ENCODE results near the gene FABP6.
"Not testable (repeated sequence)": the region's sequence is repeated elsewhere in the genome, so short reads cannot be mapped to it uniquely, and the experiment has no call there.

FABP6 gene, protein sequence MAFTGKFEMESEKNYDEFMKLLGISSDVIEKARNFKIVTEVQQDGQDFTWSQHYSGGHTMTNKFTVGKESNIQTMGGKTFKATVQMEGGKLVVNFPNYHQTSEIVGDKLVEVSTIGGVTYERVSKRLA

DNA sequence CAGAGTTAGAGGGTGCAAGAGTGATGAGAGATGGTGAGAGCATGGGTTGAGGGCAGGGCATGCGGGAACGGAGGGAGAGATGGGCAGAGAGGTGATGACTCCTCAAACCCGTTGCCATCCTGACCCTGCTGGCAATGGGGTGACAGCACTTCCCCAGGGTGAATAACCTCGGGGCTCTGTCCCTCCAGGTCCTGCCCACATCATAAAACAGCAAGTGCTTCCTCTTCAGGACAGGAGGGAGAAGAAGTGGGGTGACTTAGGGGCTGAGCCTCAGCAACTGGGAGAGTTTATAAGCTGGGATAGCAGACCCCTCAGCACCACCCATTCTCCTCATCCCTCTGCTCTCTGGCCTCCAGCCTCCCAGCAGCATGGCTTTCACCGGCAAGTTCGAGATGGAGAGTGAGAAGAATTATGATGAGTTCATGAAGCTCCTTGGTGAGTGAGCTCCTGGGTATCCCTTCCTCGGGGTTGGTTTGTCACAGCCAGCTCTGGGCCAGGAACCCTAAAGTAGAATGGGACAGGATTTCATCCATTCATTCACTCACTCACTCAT lies at the start of gene FABP6:
FABP6 (plus strand) TSS at position 317 of the 553 bp plus-strand sequence; CDS start at position 369, 52 bp downstream.
- DNase-seq = no peak

DNA sequence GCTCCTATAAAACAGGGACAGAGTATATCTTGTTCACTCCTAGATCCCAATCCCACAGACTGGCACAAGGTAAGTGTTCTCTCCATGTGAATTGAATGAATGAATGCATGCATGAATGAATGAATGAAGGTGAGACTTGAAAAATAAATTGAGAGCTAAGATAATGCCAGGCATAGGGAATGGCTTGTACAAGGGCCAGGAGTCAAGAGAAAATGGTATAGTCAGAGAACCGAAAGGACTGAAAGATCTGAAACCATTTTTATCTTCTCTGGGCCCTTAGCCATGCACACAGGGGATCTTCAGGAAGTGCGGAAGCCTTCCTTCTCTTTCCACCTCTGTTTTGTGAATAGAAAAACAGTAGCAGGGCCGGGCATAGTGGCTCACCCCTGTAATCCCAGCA lies 48.4 kb upstream of the FABP6 start:
- DNase-seq = no peak

- no peak for DNase-seq
Measured at GRCh38 chr5:160181965-160182622, 47.2 kb upstream of the FABP6 start.

DNA sequence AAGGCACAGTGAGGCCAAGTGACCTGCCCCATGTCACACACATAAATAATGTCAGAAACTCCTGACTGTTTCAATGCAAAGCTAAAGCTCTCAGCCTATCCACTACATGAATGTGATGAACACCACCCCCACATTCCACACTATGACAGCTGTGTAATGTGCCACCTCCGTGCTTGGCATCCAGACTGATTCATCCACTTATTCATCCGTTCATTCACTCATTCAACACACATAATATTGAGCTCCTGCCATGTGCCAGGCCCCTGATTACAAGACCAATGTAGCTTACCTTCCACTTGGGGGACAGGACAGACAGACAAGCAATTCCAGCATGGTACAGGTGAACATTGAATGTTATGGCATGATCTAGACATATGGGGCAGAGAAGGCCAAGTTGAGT lies 46.2 kb upstream of the FABP6 start:
- no peak for DNase-seq

DNA sequence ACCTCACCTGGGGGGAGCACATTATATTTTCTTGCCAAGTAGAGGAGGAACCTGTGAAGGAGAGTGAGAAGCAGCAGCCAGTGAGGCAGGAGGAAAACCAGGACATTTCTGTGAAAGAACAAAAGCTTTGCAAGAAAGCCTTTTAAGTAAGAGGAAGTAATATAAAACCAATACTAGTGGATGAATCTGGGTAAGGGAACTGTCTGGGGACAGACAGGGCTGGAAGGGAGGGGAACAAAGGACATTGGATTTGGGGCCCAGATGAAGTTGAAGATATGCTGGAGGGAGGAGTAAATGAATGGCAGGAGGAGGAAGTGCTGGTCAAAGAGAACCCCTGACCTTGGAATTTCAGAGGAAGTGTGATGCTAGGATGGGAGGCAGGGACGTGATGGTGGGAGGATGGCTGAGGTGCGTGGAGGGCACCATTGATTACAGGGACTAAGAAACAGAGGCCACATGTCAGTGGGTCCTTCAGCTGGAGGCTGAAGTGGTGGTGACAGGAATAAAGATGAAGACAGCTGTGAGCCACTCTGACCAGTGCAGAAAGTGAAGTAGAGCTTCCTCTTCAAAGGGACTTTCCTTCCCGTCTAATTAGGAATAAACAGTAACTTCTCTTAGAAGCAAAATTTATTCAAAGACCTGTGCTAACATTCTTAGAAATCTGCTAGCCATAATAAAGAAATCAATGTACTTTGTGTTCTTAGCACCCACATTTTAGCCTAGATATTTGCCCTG lies 43.5 kb upstream of the FABP6 start:
- DNase-seq = no peak

DNA sequence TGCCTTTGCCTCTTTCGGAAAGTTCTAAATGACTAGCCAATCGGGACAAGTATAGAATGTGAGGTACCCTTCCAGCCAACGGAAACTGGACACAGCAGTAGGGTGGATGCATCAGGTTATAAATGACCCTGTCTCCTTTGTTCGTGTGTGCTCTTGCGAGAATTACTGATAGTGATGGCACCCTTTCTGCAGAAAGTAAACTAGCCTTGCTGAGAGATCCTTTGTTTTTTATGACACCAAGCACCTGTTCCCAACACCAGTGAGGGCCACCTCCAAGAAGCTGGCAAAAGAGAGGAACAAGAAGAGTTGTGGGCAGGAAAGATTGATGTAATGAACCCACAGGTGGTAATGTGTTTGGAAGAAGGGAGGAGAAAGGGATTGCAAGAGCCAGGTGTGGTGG lies 42.8 kb upstream of the FABP6 start:
- no peak for DNase-seq

GRCh38 chr5:160187091-160187490 lies 42.2 kb upstream of the FABP6 start:
- no peak for DNase-seq

DNA sequence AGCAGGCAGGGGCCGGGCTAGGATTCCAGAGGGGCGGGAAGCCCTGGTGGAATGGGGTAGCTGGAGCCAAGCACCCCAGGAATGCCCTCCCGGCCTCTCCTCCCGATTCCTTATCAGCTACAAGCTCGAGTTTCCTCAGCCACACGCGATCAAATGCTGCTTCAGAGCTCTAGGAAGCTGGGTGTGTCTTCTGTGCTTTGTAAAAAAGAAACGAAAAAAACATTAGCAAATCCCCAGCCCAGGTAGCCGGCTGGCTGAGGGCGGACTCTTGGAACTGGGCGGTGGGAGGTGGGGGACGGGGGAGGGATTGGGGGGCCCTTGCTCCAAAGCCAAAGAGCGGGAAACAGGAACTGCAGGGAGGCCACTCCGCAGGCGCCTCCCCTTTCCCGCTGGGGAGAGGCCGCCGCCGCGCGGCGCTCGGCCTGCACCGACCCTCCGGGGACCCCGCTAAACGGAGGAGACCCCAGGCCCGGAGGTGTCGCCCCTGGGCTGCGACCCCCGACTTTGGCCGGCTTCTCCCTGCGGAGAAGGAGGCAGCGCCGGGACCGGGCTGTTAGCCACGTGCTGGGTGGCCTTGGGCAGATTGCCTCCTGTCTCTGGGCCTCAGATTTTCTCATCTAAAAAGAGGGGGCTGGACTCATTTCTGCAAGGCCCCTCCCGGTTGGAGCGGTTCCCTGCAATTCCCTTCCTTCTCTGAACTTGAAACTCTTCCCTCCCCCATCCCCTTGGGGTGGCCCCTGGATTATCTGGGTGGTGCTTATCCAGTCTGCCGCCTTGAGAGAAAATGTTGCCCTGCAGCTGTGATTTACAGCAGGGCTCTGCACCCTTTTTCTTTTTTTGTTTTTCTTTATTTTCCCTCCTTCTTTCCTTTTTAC lies 40.9 kb upstream of the FABP6 start:
- no peak for DNase-seq

DNA sequence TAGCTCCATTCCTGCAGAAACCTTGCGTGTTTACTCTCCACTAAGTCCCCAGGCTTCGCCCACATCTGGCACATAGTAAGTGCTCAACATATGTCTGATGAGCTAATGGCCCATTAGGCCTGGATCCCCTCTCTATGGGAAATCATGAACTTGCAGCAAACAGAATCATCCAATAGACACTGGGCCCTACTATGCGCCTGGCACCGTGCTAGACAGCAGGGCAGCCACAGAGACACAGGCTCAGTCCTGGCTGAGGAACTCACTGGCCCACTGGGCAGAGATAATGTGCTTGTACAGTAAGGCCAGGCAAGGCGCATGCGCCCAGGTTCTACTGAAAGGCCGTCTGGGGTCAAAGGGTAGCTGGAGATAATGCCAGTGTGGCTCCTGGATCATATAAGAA lies 36.9 kb upstream of the FABP6 start:
- no peak for DNase-seq

- not testable (repeated sequence) for DNase-seq
Measured at GRCh38 chr5:160193076-160193475, 36.2 kb upstream of the FABP6 start.

GRCh38 chr5:160193790-160194189 lies 35.5 kb upstream of the FABP6 start:
- DNase-seq = not testable (repeated sequence)

DNA sequence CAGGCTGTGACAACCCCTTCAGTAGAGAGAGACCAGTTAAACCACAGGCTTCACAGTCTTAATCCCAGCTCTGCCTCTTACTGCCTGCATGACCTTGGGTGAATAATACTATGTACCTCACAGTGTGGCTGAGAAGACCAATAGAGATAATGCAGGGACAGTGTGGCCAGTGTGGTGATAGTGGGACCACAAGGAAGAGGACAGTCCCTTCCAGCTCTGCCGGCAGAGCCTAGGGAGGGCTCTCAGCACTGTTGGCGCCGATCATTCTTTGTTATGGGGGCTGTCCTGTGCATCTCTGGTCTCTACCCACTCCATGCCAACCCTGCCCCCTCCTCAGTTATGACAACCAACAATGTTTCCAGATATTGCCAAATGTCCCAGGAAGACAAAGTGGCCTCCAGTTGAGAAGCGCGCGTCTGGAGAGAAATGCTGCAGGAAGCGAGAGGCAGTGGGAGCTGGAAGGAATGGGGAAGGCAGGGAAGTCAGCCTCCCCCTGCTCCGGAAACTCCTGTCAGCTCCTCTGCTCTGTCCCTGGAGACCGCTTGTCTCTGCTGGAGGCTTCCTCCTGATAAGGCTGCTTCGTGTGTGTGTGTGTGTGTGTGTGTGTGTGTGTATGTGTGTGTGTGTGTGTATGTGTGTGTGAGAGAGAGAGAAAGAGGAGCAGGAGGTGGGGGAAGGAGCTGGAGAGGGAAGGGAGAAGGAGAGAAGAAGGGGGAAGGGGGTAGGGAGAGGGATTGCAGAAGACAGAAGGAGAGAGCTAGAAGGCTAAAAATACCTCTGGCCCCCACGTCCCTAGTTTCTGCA lies 31.8 kb upstream of the FABP6 start:
- no peak for DNase-seq

DNA sequence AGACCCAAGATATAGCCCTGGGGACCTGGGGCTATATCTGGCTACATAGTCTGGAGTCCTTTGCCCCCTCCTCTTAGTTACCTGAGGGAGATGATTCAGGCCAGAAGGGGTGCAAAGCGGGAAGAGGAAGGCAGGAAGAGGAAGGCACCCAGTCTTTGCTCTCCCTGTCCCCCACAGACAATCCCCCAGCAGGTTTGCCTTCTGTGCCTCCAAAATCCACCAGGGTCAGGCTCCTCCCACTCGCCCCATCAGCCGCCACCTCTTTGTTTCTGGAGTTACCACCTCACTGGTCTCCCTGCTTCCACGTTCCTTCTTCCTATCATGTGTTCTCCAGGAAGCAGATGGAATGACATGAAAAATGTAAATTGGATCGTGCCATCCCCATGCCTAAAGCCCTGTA lies 31.2 kb upstream of the FABP6 start:
- no peak for DNase-seq

DNA sequence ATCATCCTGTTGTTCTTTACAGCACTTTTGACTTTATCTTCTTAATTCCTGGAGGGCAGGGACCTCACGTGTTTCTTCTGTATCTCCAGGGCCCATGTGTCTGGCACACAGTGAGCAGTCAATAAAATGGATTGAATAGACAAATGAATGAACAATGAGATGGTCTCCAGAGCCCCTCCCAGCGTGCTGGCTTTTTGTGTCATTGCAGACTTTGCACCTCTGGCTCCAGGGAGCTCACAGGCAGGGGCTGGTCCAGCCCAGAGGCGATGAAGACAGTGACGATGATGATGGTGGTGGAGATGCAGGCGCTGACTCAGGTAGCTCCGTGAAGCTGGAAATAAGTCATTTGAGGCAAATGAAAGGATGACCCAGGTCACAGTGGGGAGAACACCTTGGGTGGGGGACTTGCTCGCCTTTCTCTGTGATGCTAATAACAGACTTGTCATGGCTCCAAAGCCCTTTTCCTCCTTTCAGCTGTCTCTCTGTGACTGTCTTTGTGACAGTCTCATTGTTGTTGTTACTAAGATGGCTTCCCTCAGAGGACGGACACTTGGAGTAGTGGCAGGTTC lies 30.4 kb upstream of the FABP6 start:
- DNase-seq = no peak

GRCh38 chr5:160199410-160199911 lies 29.8 kb upstream of the FABP6 start:
- DNase-seq = peak; percentile 76

DNA sequence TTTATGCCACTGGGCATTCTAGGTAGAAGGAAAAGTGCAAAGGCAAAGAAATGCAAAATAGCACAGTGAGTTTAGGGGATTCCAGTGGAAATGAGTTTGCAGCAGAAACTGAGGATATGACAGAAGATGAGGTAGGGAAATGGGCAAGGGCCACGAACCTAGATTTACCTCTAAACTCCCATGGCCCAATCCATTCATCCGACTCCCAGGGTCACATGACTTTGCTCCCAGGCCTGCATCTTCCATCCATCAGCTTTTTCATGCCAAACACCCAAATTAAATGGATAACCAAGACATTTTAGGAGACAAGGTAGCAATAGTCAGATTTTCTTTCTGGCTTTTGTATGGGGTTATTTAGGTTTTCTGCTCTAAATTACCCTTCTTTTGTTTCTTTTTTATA lies 22.2 kb upstream of the FABP6 start:
- no peak for DNase-seq

DNA sequence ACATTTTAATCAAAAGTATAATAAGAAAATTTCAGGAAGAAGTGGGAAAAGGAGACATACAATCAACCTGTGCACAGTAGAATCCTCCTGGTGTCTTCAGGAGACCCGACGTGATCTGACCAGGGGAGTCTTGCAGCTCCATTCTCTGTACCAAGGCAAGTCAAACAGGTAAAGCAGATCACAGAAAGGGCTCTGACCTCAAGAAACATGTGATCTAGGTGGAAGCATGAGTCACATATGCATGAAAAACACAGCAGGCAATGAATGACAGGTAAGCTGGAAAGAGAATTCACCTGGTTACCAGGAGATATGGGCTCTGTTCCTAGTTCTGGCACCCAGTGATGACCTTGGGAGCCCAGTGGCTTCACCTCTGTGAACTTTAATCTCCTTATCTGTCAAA lies 19.4 kb upstream of the FABP6 start:
- DNase-seq = no peak

DNA sequence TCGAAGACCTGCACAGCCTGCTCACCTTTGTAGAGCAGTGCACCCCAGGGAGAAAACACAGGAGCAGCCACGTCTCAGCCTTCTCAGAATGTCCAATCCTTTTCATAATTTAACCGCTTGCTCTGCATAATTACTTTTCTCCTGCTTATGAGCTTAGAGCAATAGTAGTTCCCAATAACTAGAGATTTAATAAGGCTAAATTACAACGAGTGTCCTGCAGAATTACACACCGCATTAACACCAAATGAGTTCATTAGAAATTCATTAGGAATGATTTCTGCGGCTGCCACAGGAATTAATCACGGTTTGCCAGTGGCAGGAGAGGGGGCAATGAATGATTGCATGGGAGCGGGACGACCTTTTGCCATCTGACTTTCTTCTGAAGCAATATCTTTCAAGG lies 18.7 kb upstream of the FABP6 start:
- no peak for DNase-seq

- no peak for DNase-seq
Measured at GRCh38 chr5:160211352-160211751, 18.0 kb upstream of the FABP6 start.

GRCh38 chr5:160213537-160213936 lies 15.8 kb upstream of the FABP6 start:
- DNase-seq = no peak

DNA sequence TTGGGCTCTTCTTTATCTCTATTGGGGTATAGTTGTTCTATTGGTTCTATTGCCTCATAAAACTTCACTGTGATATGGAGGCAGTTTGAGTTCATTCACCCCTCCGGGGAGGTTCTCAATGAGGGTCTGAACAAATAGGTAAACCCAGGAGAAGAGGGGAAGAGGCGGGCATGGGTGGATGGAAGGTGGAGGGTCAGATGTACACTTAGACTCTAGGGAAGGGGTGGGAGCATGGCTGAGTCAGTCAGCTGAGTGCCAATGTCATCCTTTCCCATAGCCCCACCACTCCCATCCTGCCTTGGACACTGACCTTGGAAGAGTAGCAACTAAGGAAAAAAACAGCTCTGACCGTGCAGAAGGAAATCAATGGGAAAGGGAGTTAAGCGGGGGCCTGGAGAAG lies 9.9 kb upstream of the FABP6 start:
- no peak for DNase-seq

DNA sequence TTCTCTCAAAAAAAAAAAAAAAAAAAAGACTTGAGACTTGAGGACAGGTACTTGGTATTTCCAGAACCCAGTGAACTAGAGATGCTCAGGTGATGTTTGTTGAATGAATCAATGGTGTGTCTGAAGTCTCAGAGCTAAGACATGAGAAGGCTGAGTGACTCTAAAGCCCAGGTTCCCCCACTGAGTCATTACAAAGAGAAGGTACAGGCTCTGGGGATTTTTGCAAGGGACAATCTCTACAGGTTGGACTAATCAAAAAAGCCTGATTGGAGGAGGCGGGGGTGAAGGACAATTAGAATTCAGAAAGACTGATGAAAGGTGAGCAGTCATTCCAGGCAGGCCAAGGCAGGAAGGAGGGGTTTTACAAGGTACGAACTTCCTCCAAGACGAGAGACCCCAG lies 8.2 kb upstream of the FABP6 start:
- DNase-seq = no peak
